ENCODE results near the gene SPSB2.

Gene SPSB2

DNA sequence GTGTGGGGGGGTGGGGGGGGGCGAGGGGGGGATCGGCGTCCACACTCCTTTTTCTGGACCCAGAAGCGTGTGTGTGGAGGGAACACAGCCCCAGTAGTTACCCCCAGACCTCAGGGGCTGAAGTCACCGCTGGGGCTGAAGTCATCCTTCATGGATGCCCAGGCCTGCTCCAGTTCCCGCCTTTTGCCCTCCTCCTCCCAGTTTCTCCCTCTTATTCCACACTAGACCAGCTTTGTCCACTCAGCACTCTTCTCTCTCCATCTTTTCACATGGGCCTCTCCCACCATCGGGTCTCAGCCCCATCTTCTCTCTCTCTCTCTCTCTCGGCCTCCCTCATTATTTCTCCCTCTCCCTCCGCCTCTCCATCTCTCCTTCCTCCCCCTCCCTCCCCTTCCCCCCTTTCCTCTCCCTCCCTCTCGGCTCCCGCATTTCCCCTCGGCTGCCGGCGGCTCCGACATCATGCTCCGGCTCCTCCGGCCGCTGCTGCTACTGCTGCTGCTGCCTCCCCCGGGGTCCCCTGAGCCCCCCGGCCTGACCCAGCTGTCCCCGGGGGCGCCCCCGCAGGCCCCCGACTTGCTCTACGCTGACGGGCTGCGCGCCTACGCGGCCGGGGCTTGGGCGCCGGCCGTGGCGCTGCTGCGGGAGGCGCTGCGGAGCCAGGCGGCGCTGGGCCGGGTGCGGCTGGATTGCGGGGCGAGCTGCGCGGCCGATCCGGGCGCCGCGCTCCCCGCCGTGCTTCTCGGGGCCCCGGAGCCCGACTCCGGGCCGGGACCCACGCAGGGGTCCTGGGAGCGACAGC lies 44.9 kb downstream of the SPSB2 start, which contains the start of gene P3H3:
P3H3 (plus strand) TSS at position 426 of the 799 bp plus-strand sequence; CDS start at position 460, 34 bp downstream.
- Mint-ChIP-seq H3K4me3 (peak within 1 kb of the TSS; percentile 85), H3K36me3 (ENCODE audit: insufficient read depth) (peaks cover 17% of the 10 kb centered on the region), H3K4me1 (peaks cover 33% of the 10 kb centered on the region), H3K9me3 (no peaks in the 10 kb centered on the region), H3K27me3 (peaks cover 88% of the 10 kb centered on the region), H3K27ac (ENCODE audit: low read depth) (peak within 1 kb of the TSS; percentile 85)
- no peak for DNase-seq (ENCODE audit: low spot score in 2 of 2)
- no peak for ATAC-seq (replicated peaks; ENCODE audit: extremely low read depth, poor library complexity, severe bottlenecking)

DNA sequence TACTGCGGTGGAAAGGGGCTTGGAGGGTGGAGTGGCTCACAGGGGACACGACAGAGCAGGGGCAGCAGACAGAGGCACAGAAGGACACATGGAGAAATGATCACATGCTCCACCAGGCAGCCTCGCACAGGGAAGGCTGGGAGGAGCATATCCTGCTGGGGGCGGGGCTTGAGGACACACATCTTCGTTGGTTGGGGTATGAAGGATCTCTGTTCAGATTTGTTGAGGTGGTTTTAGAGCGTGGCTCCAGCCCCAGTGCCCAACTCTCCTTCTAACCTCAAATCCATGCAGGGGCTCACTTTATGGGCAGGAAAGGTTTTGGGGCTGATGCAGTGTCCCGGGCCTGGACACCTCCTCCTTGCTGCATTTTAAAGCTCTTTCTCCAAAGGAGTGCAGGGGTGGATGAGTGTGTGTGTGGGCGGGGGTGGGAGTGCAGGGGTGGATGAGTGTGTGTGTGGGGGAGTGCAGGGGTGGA lies 45.6 kb downstream of the SPSB2 start:
- Mint-ChIP-seq H3K9me3 (no peaks in the 10 kb centered on the region), H3K4me3 (peak overlapping the region; percentile 85), H3K27ac (ENCODE audit: low read depth) (peak overlapping the region; percentile 10), H3K36me3 (ENCODE audit: insufficient read depth) (peaks cover 17% of the 10 kb centered on the region), H3K27me3 (peaks cover 95% of the 10 kb centered on the region), H3K4me1 (peaks cover 33% of the 10 kb centered on the region)
- no peak for ATAC-seq (replicated peaks; ENCODE audit: extremely low read depth, poor library complexity, severe bottlenecking)
- no peak for DNase-seq (ENCODE audit: low spot score in 2 of 2)

DNA sequence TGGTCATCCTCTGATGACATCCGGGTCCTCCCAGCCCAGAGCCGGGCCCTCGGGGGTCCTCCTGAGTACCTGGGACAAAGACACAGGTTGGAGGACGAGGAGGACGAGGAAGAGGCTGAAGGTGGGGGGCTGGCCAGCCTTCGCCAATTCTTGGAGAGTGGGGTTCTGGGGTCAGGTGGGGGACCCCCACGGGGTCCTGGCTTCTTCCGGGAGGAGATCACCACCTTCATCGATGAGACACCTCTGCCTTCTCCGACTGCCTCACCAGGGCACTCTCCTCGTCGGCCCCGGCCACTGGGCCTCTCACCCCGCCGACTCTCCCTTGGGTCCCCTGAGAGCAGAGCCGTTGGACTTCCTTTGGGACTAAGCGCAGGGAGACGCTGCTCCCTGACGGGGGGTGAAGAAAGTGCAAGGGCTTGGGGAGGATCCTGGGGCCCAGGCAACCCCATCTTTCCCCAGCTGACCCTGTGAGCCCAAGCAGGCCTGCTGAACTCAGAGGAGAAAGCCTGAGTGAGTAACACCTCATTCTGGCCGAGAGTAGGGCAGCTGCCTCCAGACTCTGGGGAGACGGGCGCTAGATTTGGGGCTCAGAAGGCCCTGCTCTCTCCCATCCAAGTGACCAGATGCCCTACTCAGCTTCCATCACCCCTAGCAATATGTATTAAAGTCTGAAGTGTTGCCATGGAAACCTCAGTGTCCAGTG lies 46.2 kb downstream of the SPSB2 start:
- H3K4me3 Mint-ChIP-seq = peak overlapping the region; percentile 70

DNA sequence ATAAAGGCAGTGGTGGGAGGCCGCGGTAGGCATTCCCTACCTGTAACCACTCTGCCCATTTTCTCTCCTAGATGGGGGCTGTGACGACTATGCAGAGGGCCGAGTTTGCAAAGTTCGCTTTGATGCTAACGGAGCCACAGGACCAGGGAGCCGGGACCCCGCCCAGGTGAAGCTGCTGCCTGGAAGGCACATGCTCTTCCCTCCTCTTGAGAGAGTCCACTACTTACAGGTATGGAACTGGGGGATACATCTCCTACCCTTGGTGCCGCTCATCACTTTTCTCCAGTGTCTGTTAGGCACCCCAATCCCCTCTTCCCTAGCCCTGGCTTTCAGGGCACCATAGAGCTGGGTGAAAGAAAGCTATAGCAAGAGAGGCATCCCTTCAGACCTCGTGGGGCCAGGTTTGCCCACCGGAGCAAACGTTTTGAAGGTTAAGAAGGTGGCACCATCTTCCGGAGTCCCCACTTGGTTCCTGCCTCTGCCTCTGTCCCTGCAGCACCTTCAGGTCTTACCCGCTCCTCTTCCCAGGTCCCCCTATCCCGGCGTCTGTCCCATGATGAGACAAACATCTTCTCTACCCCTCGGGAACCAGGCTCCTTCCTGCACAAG lies 46.9 kb downstream of the SPSB2 start:
- no peak overlapping the region for H3K4me3 Mint-ChIP-seq
- H3K4me1 Mint-ChIP-seq = peaks cover 33% of the 10 kb centered on the region
- no peak overlapping the region for H3K27ac Mint-ChIP-seq (ENCODE audit: low read depth)
- ATAC-seq (replicated peaks; ENCODE audit: extremely low read depth, poor library complexity, severe bottlenecking) (no peak), DNase-seq (ENCODE audit: low spot score in 2 of 2) (no peak)
- peaks cover 95% of the 10 kb centered on the region for H3K27me3 Mint-ChIP-seq
- peaks cover 16% of the 10 kb centered on the region for H3K36me3 Mint-ChIP-seq (ENCODE audit: insufficient read depth)
- no peaks in the 10 kb centered on the region for H3K9me3 Mint-ChIP-seq

More for the DNA sequence above, 46.2 kb downstream of the SPSB2 start:
- Mint-ChIP-seq H3K4me1 (peaks cover 33% of the 10 kb centered on the region), H3K27ac (ENCODE audit: low read depth) (peak overlapping the region; percentile 10), H3K9me3 (no peaks in the 10 kb centered on the region), H3K27me3 (peaks cover 98% of the 10 kb centered on the region), H3K36me3 (ENCODE audit: insufficient read depth) (peaks cover 17% of the 10 kb centered on the region)
- DNase-seq (ENCODE audit: low spot score in 2 of 2) = no peak
- ATAC-seq (replicated peaks; ENCODE audit: extremely low read depth, poor library complexity, severe bottlenecking) = no peak

DNA sequence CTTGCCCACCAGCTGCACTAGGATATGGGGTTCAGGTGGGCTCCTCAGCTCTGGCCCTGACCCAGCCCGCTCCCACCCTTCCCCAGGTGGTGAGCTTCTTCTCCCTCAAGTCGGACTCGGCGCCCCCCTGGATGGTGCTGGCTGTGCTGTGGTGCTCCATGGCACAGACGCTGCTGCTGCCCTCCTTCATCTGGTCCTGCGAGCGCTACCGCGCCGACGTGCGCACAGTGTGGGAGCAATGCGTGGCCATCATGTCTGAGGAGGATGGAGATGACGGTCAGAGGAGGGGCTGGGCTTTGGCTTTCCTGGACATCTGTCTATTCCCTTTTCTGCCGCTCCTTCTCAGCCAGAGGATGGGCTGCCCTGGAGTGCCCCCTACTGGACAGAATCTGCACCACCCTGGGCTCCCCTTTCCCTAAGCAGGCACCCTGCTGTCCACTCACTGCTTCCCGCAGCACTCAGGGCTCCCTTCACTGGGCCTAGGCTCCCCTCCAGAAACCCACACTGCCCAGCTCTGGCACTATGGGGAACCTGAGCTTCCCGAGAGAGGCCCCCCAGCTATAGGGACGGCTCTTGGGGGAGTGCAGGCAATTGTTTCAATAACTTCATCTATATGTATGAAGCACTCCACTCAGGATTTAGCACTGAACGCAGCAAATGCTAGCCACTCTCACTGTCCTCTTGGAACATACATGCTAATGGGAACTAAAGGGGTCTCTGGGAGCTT lies 47.5 kb downstream of the SPSB2 start:
- Mint-ChIP-seq H3K27ac (ENCODE audit: low read depth) (peak overlapping the region; percentile 15), H3K27me3 (peaks cover 88% of the 10 kb centered on the region), H3K36me3 (ENCODE audit: insufficient read depth) (peaks cover 16% of the 10 kb centered on the region), H3K9me3 (no peaks in the 10 kb centered on the region), H3K4me1 (peaks cover 33% of the 10 kb centered on the region), H3K4me3 (no peak overlapping the region)
- ATAC-seq (replicated peaks; ENCODE audit: extremely low read depth, poor library complexity, severe bottlenecking) = peak; percentile 50
- peak; percentile 60 to 79 for DNase-seq (ENCODE audit: low spot score in 2 of 2)

DNA sequence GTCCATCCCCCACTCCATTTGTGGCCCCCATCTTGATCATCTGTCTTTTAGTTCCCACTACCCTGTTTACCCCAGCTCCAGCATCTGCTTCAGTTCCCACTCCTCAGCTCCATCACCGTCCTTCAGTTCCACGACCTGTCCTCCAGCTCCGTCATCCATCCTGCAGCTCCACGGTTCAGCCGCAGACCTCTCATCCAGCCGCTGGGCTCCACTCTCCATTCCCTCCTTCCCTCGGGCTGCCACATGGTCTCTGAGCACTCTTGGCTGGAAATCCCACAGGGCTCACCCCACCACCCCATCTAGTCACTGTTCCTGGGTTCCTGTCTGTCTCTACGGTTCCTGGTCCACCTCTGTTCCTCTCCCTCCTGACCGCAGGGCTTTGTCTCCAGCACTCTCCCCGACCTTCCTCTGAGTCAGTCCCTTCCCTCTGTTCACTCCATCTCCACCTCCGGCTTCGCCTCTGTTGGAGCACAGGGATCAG lies 48.2 kb downstream of the SPSB2 start:
- ATAC-seq (replicated peaks; ENCODE audit: extremely low read depth, poor library complexity, severe bottlenecking) = no peak
- H3K27ac Mint-ChIP-seq (ENCODE audit: low read depth) = peak overlapping the region; percentile 15
- peaks cover 33% of the 10 kb centered on the region for H3K4me1 Mint-ChIP-seq
- peaks cover 16% of the 10 kb centered on the region for H3K36me3 Mint-ChIP-seq (ENCODE audit: insufficient read depth)
- H3K4me3 Mint-ChIP-seq = no peak overlapping the region
- no peak for DNase-seq (ENCODE audit: low spot score in 2 of 2)
- peaks cover 82% of the 10 kb centered on the region for H3K27me3 Mint-ChIP-seq
- no peaks in the 10 kb centered on the region for H3K9me3 Mint-ChIP-seq

DNA sequence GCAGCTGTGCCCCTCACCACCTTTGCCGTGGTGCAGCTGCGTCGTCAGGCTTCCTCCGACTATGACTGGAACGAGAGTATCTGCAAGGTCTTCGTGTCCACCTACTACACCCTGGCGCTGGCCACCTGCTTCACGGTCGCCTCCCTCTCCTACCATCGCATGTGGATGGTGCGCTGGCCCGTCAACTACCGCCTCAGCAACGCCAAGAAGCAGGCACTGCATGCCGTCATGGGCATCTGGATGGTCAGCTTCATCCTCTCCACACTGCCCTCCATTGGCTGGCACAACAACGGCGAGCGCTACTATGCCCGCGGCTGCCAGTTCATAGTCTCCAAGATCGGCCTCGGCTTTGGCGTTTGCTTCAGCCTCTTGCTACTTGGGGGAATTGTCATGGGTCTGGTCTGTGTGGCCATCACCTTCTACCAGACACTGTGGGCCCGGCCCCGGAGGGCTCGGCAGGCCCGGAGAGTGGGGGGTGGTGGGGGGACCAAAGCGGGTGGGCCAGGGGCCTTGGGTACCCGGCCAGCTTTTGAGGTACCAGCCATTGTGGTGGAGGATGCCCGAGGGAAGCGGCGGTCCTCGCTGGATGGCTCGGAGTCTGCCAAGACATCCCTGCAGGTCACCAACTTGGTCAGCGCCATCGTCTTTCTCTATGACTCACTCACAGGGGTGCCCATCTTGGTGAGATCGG lies 48.9 kb downstream of the SPSB2 start:
- Mint-ChIP-seq H3K27me3 (peaks cover 76% of the 10 kb centered on the region), H3K9me3 (no peaks in the 10 kb centered on the region), H3K27ac (ENCODE audit: low read depth) (no peak overlapping the region), H3K4me1 (peaks cover 29% of the 10 kb centered on the region), H3K36me3 (ENCODE audit: insufficient read depth) (peaks cover 15% of the 10 kb centered on the region), H3K4me3 (no peak overlapping the region)
- DNase-seq (ENCODE audit: low spot score in 2 of 2) = no peak
- ATAC-seq (replicated peaks; ENCODE audit: extremely low read depth, poor library complexity, severe bottlenecking) = no peak

DNA sequence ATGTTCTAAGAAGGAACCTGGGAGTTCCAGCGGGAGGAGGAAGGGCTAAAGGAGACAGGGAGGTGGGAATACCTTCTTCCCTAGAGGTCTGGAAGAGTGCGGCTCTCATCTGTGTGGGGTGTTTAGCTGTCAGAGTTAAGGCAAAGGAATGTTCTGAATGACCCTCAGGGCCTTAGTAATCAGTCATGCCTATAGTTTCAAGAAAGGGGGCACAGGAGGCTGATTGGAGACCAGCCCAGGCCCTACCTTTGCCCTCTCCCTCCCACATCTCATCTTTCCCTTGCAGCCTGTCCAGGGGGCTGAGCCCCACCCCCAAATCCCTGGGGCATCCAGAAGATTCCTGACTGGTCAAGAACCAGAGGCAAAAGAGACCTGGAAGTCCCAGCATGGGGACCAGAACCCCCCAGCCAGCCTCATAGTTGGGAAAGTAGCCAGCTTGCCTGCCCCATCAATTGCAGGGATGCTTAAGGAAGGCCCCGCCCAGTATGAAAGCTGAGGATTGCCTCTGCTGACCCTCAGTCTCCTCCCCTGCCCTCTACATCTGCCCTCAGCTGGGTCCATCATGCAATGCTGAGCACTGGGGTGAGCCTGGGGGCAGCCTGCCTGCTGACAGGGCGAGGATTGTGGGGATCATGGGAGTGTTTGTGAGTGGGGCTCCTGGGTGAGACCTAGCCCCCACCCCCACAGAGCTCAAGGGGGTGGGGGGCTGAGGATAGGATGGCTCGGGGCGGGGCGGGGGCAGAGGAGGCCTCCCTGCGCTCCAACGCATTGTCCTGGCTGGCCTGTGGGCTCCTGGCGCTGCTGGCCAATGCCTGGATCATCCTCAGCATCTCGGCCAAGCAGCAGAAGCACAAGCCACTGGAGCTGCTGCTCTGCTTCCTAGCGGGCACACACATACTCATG lies 49.7 kb downstream of the SPSB2 start:
- peaks cover 69% of the 10 kb centered on the region for H3K27me3 Mint-ChIP-seq
- H3K27ac Mint-ChIP-seq (ENCODE audit: low read depth) = no peak overlapping the region
- H3K4me1 Mint-ChIP-seq = peaks cover 24% of the 10 kb centered on the region
- H3K9me3 Mint-ChIP-seq = no peaks in the 10 kb centered on the region
- peaks cover 11% of the 10 kb centered on the region for H3K36me3 Mint-ChIP-seq (ENCODE audit: insufficient read depth)
- DNase-seq (ENCODE audit: low spot score in 2 of 2) (no peak), ATAC-seq (replicated peaks; ENCODE audit: extremely low read depth, poor library complexity, severe bottlenecking) (no peak)
- H3K4me3 Mint-ChIP-seq = no peak overlapping the region

DNA sequence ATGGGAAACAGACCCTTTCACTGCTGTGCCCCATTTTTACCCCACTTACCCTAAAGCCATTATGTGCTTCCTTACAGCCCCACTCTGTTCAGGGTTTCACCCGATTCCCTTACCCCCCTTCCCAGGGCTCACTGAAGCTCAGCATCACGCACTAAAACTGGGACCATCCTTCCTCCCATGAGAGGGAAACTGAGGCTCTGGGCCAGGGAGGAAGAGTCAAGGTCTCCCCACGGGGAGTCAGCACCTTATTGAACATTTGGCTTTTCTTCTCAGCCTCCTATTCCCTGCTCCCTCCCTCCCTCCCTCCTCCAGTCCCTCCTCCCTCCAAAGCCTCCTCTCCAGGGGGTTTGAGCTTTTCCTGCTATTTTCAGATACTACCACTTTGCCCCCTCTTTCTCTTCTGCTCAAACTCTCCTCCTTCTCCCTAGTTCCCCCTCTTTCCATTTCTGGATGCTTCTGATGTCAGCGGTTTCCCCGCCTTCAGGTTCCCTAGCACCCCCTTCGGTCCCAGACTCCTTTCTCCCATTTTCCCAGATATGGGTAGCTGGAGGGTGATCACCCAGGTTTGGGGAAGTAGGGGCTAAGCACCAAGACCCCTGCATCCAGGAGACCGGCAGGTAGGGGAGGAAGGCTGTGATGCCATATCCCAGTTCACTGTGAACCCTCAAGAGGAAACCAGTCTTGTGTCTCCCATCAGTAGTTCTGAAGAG lies 50.5 kb downstream of the SPSB2 start:
- Mint-ChIP-seq H3K36me3 (ENCODE audit: insufficient read depth) (peaks cover 11% of the 10 kb centered on the region), H3K4me1 (peaks cover 16% of the 10 kb centered on the region), H3K27ac (ENCODE audit: low read depth) (no peak overlapping the region), H3K9me3 (no peaks in the 10 kb centered on the region), H3K27me3 (peaks cover 60% of the 10 kb centered on the region), H3K4me3 (peak overlapping the region; percentile 42)
- no peak for DNase-seq (ENCODE audit: low spot score in 2 of 2)
- no peak for ATAC-seq (replicated peaks; ENCODE audit: extremely low read depth, poor library complexity, severe bottlenecking)

DNA sequence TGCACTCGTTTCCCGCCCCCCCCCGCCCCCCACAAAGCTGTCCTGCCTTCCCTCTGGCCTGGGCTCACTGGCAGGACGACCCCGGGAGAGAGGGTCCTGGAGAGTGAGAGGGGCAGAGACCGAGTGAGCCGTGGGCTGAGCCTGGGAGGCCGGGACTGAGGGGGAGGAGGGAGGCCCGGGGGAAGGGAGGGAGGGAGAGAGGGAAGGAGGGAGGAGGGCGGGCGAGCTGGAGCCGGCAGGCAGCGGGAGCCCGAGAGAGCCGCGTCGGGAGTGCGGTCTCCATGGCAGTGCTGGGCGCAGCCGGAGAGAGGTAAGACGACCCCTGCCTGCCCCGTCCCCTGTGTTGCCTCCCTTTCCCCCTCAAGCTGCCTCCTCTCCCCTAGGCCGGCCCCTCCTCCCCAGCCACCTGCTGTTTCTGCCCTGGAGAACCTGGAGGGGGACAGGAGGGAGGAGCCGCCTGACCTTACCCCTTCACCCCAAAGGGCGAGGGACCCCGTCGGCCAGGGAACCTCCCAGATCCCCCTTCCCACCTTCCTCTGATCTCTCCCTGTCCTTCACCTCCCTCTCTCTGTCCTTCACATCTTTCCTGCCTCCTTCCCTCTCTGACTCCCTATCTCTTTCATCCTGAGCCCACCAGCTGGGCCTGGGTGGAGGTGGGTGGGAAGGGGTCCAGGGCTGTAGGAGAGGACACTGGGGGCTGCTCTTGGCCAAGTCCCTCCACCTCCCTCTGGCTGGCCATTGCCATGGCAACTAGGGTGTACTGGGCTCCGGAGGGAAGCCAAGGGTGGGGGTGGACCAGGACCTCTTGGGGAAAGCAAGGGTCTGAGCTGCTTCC lies 51.3 kb downstream of the SPSB2 start, which contains the start of gene GPR162:
GPR162 (plus strand) TSS at position 231 of the 835 bp plus-strand sequence. CDS start 2,078 bp downstream, outside the sequence.
- no peak for ATAC-seq (replicated peaks; ENCODE audit: extremely low read depth, poor library complexity, severe bottlenecking)
- H3K4me1 Mint-ChIP-seq = peaks cover 10% of the 10 kb centered on the region
- H3K36me3 Mint-ChIP-seq (ENCODE audit: insufficient read depth) = peaks cover 8% of the 10 kb centered on the region
- no peaks in the 10 kb centered on the region for H3K9me3 Mint-ChIP-seq
- peaks cover 52% of the 10 kb centered on the region for H3K27me3 Mint-ChIP-seq
- H3K4me3 Mint-ChIP-seq = peak within 1 kb of the TSS; percentile 42
- no peak for DNase-seq (ENCODE audit: low spot score in 2 of 2)
- peak within 1 kb of the TSS; percentile 47 for H3K27ac Mint-ChIP-seq (ENCODE audit: low read depth)

Measured in central memory CD8-positive, alpha-beta T cell (primary cell).